Measurements from ENCODE around the gene CCNI. TPM values are rescaled to one million over a fixed set of nuclear protein-coding genes. Genes with fewer than 3 reads are reported as not detected.
A peak's percentile ranks its signal among the peaks of the same experiment; 100 is the strongest.

Gene CCNI
- total RNA-seq, 1 experiment from 2014 or later = 155 TPM

DNA sequence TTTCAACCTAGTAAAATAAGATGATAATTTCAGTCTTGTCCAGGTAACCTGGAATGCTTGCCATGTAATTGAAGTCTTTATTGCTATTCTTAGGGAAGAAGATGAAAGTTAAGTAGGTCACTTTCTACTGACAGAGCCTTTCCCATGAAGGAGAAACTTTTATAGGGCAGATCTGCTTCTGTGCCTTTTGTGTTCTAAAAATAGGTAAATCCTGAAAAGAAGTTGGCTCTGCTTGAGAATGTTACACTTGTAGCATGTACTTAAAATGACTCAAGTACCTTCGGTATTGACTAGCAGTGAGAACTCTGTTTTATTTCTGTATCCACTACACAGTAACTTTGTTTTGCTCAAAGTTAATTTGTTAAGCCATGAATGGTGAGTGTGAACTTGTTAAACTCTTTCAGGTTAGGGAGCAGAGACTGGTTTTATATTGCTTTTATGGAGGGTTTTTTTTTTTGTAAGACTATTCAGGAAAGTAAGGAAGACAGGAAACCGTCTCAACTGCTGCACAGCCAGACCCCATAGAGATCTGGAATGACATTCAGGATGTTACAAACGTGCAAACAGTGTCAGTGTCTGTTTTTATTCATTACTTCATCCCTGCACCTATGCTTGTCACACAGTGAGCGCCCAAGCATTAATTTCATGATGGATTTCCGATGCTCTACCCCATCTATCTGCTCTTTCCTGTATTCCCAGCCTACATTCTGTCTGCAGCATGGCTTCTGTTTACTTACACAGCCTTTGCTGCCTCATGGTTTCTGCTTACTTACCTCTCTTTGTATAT is 73.3 kb downstream of the CCNI start:
- H3K36me3 ChIP-seq (ENCODE audit: low read depth) = no peaks in the 10 kb centered on the region
- 0 out of 2 replicates have a peak overlapping the region, but pooled peaks have one; percentile 9 for H3K27ac ChIP-seq

DNA sequence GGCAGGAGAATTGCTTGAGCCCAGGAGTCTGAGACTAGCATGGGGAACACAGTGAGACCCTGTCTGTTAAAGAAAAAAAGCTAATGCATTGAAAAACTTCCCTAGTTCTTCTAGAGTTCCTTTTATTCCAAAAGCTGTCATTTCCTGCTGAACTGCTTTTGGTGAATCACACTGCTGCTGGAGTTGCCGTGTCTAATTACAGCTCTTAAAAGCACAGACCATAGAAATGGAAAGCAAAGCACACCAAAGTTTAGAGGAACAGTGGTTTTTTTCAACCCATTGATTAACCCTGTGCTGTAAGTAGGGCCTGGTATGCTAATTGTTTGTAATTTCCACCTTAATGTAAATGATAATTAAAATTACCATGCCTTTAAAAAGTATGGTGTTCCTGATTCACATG is 73.9 kb downstream of the CCNI start:
- no peaks in the 10 kb centered on the region for H3K9me3 ChIP-seq (ENCODE audit: insufficient read depth, low read depth)
- H4K20me1 ChIP-seq (ENCODE audit: insufficient read depth) = no peaks in the 10 kb centered on the region
- H3K27ac ChIP-seq = peak overlapping the region; percentile 44; the same call in 1 of the 2 replicates
- no peak overlapping the region for H3K4me3 ChIP-seq
- H3K79me2 ChIP-seq (ENCODE audit: low read depth) = no peaks in the 10 kb centered on the region
- H3K4me2 ChIP-seq = peak overlapping the region; percentile 31; the same call in 1 of the 2 replicates
- TF ChIP-seq, protein P1, sequence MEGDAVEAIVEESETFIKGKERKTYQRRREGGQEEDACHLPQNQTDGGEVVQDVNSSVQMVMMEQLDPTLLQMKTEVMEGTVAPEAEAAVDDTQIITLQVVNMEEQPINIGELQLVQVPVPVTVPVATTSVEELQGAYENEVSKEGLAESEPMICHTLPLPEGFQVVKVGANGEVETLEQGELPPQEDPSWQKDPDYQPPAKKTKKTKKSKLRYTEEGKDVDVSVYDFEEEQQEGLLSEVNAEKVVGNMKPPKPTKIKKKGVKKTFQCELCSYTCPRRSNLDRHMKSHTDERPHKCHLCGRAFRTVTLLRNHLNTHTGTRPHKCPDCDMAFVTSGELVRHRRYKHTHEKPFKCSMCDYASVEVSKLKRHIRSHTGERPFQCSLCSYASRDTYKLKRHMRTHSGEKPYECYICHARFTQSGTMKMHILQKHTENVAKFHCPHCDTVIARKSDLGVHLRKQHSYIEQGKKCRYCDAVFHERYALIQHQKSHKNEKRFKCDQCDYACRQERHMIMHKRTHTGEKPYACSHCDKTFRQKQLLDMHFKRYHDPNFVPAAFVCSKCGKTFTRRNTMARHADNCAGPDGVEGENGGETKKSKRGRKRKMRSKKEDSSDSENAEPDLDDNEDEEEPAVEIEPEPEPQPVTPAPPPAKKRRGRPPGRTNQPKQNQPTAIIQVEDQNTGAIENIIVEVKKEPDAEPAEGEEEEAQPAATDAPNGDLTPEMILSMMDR (conservative IDR thresholded peaks at IDR 0.05) = no peak
- TF ChIP-seq EZH2 (IDR thresholded peaks at IDR 0.05; ENCODE audit: low read depth) = no peak
- ChIA-PET POLR2A (ENCODE audit: unreplicated experiment) (no interaction called here), CTCF (no interaction called here)
- 0 out of 2 replicates have a peak, but pooled peaks cover 4% of the 10 kb centered on the region for H3F3A ChIP-seq (ENCODE audit: insufficient read depth, low read depth)
- no TSS peak for BruUV-seq (replicated peaks)
- no peaks in the 10 kb centered on the region for H3K9me2 ChIP-seq (ENCODE audit: insufficient read depth)
- peaks cover 16% of the 10 kb centered on the region for H3K4me1 ChIP-seq (replicated peaks; ENCODE audit: insufficient read depth)
- no peaks in the 10 kb centered on the region for H3K27me3 ChIP-seq (ENCODE audit: insufficient read depth, low read depth)
- no peaks in the 10 kb centered on the region for H3K36me3 ChIP-seq (ENCODE audit: low read depth)
- no peak overlapping the region for H2AFZ ChIP-seq
- DNase-seq = peak in 1 of 2 experiments; percentile 48
- intact Hi-C loops (cut with micrococcal nuclease; ENCODE audit: unreplicated experiment) = no loop called here

More for the DNA sequence above, 73.3 kb downstream of the CCNI start:
- peak overlapping the region; percentile 31; the same call in 1 of the 2 replicates for H3K4me2 ChIP-seq
- POLR2A ChIA-PET (ENCODE audit: unreplicated experiment) = no interaction called here
- no peaks in the 10 kb centered on the region for H3K9me3 ChIP-seq (ENCODE audit: insufficient read depth, low read depth)
- no peaks in the 10 kb centered on the region for H3K79me2 ChIP-seq (ENCODE audit: low read depth)
- no peak overlapping the region for H3K4me3 ChIP-seq
- CTCF ChIA-PET = no interaction called here
- no peak overlapping the region for H2AFZ ChIP-seq
- TF ChIP-seq, protein P1 (conservative IDR thresholded peaks at IDR 0.05) = no peak
- TF ChIP-seq EZH2 (IDR thresholded peaks at IDR 0.05; ENCODE audit: low read depth) = no peak
- intact Hi-C loops (cut with micrococcal nuclease; ENCODE audit: unreplicated experiment) = no loop called here
- DNase-seq = no peak
- no TSS peak for BruUV-seq (replicated peaks)
- H3K9me2 ChIP-seq (ENCODE audit: insufficient read depth) = no peaks in the 10 kb centered on the region
- H3K27me3 ChIP-seq (ENCODE audit: insufficient read depth, low read depth) = no peaks in the 10 kb centered on the region
- 0 out of 2 replicates have a peak, but pooled peaks cover 4% of the 10 kb centered on the region for H3F3A ChIP-seq (ENCODE audit: insufficient read depth, low read depth)
- no peaks in the 10 kb centered on the region for H4K20me1 ChIP-seq (ENCODE audit: insufficient read depth)
- peaks cover 19% of the 10 kb centered on the region for H3K4me1 ChIP-seq (replicated peaks; ENCODE audit: insufficient read depth)

DNA sequence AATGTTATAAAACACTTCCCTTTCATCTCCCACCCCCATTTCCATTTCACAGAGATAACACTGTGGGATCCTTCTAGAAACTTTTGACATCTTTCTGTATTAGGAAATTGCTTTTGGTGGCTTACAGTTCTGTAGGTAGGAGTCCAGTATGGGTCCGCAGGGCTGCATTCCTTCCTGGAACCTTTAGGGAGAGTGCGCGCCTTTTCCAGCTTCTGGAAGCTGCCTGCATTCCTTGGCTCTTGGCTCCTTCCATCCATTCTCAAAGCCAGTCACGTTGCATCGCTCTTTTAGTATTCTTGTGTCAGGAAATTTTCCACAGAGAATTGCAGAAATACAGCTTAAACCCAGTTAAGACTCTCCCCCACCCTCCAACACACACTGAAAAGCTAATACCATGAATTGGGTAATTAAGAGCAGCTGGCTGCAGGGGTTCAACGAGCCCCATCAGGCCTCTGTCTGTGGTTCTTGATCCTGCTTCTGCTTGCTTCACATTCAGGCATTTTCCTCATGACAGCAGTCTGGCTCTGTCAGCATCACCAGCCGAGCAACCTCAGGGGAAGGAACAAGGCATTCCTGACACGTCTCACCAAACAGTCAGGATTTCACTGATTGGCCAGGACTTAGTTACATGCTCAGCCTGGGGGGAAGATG is 77.4 kb downstream of the CCNI start:
- Histone ChIP-seq H3K36me3 (ENCODE audit: low read depth) (no peaks in the 10 kb centered on the region), H3K9me2 (ENCODE audit: insufficient read depth) (no peaks in the 10 kb centered on the region), H3K4me2 (no peak overlapping the region), H4K20me1 (ENCODE audit: insufficient read depth) (no peaks in the 10 kb centered on the region), H3K27ac (no peak overlapping the region), H3K4me3 (no peak overlapping the region), H2AFZ (no peak overlapping the region), H3K9me3 (ENCODE audit: insufficient read depth, low read depth) (no peaks in the 10 kb centered on the region), H3K79me2 (ENCODE audit: low read depth) (no peaks in the 10 kb centered on the region), H3K27me3 (ENCODE audit: insufficient read depth, low read depth) (no peaks in the 10 kb centered on the region), H3F3A (ENCODE audit: insufficient read depth, low read depth) (0 out of 2 replicates have a peak, but pooled peaks cover 4% of the 10 kb centered on the region), H3K4me1 (replicated peaks; ENCODE audit: insufficient read depth) (peaks cover 11% of the 10 kb centered on the region; the same call in 1 of the 2 replicates)
- no TSS peak for BruUV-seq (replicated peaks)
- intact Hi-C loops (cut with micrococcal nuclease; ENCODE audit: unreplicated experiment) = no loop called here
- CTCF ChIA-PET = no interaction called here
- POLR2A ChIA-PET (ENCODE audit: unreplicated experiment) = interaction anchor here (0.6 kb wide), 1 partner anchor 15 kb away, joined by 7 read pairs; no protein-coding TSS in a partner anchor
- DNase-seq = no peak
- no peak for TF ChIP-seq EZH2 (IDR thresholded peaks at IDR 0.05; ENCODE audit: low read depth)
- TF ChIP-seq, protein P1 (conservative IDR thresholded peaks at IDR 0.05) = no peak
